ENCODE measurements around the gene PDE4D.
"Not testable (repeated sequence)": the region's sequence is repeated elsewhere in the genome, so short reads cannot be mapped to it uniquely, and the experiment has no call there.

The PDE4D gene

DNA sequence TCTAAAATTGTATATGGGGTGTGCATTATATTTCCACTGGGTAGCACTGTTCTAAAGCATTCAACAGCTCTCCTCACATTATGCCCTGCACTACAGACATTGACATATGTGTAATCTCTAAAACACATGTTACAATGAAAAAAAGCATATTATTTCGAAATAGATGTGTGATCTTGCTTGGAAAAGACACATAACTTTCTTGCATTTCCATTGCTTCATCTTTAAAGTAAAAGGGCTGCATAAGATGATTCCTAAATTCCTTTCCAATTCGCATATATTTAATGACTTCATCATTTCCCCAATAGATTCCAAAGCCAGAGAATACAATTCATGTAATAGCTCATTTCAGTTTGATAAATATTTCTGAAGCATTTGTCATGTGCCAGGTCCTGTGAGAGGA lies 566.9 kb downstream of the PDE4D start:
- DNase-seq (ENCODE audit: low read depth): no peak

DNA sequence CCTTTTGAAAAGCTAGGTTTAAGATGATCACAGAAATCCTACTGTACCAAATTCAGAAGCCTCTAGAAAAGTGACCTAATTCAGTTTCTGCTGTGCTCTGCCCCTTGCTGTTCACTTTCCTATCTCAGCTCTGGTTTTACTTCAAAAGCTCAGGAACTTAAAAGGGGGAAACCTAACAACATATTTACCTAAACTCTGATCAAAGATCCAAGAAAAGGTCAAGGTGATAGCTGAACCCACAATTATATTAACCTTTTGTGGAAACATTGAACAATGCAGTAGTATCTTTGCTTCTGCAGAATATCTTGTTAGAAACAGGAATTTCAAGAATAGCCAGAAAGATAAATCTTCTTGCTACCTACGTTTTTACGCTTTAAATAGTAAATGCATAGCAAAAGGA lies 568.5 kb downstream of the PDE4D start:
- no peak for DNase-seq (ENCODE audit: low read depth)

DNA sequence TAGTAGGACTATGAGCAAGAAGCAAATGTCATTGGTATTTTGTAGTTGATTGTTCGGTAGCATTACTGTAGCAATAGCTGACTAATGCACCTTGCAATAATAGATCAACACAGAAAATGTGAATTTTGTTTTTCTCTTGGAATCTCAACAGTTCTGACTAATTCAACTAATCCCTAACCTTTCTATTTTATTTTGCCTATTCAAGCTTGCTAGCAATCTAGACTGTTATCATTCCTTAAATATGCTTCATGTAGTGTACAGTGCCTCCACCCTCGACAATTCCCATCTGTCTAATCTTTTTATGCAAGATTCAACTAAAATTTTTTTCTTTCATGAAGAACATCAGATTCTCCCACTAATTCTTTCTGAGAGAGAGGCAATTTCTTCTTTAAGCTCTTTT lies 570.6 kb downstream of the PDE4D start:
- no peak for DNase-seq (ENCODE audit: low read depth)

DNA sequence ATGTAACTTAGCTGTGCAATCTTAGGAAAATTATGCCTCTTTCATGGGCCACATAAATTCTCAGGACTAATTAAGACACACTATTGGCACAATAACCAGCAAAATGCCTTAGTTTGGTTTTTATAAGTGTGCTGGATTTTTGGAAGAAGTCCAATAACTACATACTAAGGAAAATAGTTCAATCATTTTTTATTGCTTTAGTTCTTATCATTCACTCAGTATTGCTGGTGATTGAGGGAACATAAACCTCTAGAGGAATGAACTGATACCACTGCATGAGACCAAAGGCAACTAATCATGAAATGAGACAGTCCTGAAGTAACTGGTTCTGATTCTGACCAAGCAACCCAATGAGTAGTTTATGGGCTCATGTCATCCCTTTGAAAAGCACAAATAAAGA lies 571.5 kb downstream of the PDE4D start:
- no peak for DNase-seq (ENCODE audit: low read depth)

DNA sequence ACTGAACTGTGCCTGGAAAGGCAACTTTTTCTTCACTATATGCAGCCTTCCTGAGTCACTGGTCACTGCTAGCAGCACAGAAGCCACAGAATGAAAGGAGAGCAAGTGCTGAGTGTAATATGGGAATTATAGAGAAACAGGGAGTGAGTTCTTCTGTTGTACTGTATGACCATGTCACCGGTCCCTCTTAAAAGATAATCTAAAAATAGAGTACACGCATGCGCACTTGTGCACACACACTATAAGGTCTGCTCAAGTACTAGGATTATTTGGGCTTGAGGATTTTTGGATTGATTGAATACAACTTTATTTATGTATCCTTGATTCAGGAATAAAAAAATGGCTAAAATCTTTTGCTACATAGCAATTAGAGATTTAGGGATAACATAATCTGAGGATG lies 571.9 kb downstream of the PDE4D start:
- no peak for DNase-seq (ENCODE audit: low read depth)

DNA sequence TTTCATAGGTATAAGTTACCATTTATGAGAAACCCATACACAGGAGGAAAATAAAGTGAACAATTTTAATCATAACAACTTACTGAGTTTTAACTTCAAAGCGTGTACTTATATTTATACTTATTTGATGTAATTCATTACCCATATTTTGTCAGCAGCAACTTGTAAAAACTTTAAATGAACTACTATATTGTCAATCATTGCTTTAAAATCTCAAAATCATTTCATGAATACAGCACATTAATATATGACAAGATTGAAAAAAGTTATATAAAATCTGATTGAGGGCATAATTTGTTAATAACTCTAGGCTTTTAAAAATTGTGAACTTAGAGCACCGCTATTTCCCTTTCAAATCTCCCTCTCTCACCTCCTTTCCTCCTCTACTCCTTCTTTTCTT lies 573.1 kb downstream of the PDE4D start:
- no peak for DNase-seq (ENCODE audit: low read depth)

DNA sequence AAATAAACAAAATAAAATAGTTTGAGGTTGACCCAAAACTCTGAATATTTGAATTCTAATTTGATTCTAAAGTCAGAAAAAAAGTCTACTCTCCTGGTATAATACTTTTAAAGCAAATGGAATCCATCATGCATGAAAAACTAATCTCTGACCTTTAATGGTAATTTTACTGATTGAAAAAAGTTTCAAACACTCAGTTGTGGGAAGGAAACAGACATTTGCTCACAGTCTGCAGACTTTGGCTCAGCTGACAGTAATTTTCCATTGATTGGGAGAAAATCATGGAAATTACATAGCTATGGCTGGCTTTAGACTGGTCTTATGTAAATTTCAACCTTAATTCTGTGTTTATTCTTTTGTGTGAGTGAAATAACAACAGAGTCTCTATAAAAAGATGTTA lies 574.3 kb downstream of the PDE4D start:
- DNase-seq (ENCODE audit: low read depth): no peak

DNA sequence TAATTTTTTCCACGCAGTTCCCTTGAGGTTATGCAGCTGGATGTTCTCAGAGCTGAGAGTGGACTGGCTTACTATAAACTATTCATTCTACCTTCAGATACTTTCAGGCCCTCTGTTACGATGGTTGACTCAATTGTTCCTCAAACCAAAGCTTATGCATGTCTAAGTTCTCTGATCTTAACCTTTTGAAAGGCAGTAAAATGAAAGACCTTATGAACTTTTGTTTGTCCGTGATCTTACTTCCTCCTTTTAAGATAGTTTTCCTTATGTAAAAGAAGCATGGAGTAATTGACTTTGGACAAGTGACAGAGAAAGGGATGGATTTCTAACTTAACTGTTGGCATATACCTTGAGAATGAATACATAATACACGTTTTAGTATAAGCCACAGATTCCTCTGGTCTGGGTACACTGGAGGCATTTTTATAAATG lies 575.7 kb downstream of the PDE4D start:
- no peak for DNase-seq (ENCODE audit: low read depth)

DNA sequence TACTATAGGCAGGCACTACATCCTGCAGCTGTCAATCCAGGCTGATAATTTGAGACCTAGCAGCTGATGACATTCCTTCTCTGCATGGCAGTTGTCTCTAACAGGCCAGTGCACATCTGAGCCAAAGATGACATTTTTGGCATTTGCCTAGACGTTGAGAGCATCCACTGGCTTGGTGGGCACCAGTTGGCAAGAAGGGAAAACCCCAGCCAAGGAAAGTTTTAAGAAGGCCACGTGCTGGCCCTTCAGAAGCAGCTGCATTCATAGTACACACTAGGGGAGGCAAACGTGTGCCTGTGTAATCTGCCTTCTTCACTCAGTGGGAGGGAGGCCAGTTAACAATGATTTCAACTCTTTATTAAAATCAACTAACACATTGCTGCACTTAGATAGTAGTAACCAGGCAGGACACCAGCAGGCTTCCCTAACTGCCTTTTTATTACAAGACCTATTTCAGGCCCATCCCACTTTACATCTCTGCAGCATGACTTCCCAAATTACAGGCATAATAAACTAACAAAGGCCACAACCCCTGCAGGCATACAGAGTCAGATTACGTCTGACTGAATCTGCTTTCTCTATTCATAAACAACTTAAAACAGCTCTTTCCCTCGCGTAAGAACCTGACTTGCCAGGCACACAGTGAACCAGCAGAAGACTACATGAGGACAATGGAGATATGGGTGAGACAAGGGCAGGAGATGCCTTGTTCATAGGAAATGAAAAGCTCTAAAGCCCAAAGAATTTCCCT lies 576.3 kb downstream of the PDE4D start:
- DNase-seq (ENCODE audit: low read depth): no peak

DNA sequence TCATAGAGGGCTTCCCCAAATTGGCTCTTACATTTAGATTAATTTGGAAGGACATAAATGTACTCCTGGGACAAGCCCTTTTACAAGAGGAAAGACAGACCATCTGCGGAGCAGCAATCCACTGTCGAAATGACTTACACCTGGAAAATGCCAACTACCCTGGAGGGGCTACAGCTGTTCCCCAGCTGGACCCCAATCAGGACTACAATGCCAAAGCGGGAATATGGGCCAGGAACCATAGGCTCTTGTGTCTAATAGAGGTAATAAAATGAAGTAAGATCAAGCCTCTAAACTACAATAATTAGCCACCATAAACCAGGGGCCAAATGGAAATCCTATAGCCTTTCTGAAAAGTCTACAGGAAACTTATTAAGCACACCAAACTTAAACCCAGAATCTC lies 581.3 kb downstream of the PDE4D start:
- no peak for DNase-seq (ENCODE audit: low read depth)

DNA sequence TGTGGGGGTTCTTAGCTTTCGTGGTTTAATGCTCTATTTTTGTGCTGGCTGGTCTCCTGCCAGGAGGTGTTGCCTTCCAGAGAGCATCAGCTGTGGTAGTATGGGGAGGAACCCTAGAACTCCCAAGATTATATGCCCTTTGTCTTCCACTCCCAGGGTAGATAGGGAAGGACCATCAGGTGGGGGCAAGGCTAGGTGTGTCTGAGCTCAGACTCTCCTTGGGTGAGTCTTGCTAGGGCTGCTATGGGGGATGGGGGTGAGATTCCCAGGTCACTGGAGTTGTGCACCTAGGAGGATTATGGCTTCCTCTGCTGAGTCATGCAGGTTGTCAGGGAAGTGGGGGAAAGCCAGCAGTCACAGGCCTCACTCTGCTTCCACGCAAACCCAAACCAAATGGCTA lies 584.8 kb downstream of the PDE4D start:
- not testable (repeated sequence) for DNase-seq (ENCODE audit: low read depth)

DNA sequence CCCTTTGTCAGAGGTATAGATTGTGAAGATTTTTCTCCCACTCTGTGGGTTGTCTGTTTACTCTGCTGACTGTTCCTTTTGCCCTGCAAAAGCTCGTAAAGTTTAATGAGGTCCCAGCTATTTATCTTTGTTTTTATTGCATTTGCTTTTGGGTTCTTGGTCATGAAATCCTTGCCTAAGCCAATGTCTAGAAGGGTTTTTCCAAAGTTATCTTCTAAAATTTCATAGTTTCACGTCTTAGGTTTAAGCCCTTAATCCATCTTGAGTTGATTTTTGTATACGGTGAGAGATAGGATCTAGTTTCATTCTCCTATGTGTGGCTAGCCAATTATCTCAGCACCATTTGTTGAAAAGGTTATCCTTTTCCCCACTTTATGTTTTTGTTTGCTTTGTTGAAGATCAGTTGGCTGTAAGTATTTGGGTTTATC lies 590.2 kb downstream of the PDE4D start:
- not testable (repeated sequence) for DNase-seq (ENCODE audit: low read depth)

DNA sequence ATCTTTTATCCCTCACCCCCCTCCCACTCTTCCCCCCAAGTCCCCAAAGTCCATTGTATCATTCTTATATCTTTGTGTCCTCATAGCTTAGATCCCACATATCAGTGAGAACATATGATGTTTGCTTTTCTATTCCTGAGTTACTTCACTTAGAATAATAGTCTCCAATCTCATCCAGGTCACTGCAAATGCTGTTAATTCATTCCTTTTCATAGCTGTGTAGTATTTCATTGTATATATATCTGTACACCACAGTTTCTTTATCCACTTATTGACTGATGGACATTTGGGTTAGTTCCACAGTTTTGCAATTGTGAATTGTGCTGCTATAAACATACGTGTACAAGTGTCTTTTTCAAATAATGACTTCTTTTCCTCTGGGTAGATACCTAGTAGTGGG lies 591.0 kb downstream of the PDE4D start:
- DNase-seq (ENCODE audit: low read depth): not testable (repeated sequence)

DNA sequence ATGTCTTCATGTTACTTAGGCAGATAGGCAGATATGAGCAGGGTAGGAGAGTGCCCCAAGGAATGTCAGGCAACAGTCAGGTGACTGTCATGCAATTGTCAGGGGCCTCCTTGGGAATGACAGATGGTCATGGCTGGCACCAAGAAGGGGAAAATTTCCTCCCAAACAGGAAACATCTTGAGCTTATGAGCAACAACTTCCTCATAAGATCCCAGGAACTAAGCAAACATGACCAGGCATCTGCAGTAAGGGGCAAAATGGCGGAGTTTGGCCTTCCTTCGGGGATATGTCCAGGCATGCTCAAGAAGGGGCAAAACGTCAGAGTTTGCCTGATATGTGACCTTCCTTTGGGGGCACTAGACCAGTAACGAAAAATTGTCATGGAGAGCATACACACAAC lies 591.8 kb downstream of the PDE4D start:
- DNase-seq (ENCODE audit: low read depth): no peak

DNA sequence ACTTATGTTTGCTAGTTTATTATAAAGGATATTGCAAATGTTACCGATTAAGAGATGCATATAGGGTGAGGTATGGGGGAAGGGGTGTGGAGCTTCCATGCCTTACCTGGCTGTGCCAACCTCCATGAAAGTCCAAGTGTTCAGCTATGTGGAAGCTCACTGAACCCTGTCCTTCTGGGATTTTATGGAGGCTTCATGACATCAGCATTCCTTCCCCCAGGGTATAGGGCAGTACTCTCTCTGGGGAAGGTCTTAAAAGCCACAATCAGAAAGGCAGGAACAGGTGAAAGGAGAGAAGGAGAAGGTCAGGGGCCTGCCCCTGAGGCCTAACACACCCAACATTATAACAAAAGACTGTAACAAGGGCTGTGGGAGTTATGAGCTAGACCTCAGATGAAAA lies 592.6 kb downstream of the PDE4D start:
- DNase-seq (ENCODE audit: low read depth): no peak

DNA sequence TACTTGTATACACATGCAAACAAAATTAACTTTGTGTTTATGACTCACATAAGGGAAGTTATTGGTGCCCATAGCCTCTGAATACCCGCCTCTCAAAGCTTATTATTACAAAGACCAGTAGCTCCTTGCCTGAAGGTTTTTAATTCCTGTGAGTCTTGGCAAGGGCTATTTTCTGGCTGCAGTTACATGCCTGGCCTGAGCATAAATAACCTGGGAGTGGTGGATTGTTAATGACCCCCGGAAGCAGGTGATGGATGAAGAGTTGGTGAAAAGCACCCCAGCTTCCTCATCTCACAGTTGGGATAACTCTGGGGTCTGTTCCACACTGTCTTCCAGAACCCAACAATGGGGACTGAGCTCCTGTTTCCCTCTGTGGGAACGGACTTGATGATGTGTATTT lies 594.5 kb downstream of the PDE4D start:
- no peak for DNase-seq (ENCODE audit: low read depth)

DNA sequence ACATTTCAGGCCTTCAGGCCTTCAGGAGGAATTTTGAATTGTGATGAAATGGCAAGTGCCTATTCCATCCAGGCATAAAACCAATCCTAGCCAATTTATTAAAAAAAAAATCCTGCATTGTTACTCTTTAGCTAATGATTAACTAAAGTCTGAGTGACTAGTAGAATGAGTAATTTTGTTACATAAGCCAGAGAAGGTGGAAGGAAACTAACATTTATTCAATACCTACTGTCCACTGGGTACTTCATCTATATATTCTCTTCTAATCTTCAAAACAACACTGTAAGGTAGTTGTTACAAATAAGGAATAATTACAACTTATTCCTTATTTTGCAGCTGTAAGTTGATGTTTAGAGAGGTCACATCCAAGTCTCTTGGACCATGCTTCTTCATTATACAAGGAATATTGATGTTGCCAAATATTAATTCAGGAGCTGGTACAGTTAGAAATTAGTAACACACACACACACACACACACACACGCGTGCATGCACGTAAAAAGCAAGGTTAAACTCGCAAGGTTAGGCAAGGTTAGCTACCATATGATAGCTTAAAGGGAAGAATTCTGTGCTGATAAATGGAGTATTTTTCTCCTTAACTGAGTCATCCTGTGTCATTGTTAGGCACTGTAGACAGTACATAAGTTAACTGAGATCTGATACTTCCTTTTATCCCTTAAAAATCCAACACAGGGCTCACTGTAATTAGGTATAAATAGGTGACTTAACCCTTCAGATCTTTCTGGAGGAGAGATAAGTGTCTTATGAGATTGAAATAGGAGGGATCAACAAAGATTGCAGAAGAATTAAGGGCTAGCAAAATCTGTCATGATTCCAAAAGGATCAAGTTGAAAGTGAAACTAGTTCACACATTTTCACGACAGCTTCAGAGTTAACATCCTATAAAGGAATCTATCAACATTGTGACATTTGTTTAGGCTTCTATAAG lies 596.9 kb downstream of the PDE4D start:
- no peak for DNase-seq (ENCODE audit: low read depth)

DNA sequence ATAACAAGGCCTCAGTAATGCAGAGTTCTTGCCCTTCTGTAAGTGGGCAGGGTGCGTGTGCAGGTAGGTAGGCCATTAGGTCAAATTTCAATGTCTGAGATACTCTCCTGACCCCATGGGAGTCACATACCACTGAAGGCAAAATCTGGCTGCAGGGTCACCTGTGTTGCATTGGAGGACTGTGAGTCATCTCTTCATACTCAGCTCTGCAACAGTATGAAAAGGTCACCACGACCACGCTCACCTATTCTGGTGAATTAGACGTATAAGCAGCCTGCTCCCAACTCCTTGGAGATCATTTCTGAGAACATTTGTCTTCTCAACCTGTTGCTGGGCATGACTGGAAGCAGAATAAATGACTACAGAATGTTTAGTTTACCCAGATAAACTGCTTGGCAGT lies 599.8 kb downstream of the PDE4D start:
- no peak for DNase-seq (ENCODE audit: low read depth)

DNA sequence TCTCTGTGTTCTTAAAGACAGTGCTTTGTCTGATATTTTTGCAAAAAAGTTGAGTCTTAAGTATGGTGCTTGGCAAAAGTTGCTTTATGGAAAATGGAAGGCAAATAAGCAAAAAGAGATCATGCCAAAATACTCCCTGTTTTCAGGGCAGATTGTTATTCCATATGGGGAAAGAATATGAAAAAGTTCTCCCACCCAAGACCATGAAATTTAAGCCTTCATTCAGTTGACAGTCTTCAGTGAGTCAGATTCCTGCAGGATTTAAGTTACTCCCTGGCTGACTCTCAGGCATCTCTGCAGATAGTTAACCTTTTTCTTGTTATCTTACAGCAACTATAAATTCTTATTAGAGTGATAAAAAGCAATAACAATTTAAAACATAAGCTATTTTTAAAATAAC lies 601.6 kb downstream of the PDE4D start:
- no peak for DNase-seq (ENCODE audit: low read depth)

DNA sequence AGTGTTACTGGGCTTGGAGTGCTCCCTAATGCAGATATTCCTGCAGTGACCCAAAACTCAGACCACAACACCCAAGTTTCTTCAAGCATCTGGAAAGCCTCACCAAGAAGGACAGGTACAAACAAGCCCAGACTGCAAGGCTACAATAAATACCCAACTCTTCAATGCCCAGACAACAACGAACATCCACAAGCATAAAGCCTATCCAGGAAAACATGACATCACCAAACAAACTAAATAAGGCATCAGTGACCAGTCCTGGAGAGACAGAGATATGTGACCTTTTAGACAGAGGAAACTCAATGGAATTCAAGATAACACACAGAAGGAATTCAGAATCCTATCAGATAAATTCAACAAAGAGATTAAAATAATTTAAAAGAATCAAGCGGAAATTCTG lies 605.6 kb downstream of the PDE4D start:
- DNase-seq (ENCODE audit: low read depth): no peak

DNA sequence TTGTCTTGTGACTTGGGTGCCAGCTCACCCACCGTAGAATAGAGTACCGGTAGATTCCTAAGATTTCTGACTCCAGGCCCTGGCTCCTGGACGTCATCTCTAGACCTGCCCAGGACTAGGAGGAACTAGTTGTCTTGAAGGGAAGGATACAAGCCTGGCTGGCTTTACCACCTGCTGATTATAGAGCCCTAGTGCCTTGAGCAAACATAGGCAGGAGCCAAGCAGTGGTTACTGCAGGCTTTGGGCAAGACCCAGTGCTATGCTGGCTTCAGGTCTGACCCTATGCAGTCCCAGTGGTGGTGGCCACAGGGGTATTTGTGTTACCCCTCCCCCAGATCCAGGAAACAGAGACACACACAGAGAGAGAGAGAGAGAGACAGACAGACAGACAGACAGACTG lies 606.2 kb downstream of the PDE4D start:
- DNase-seq (ENCODE audit: low read depth): no peak

DNA sequence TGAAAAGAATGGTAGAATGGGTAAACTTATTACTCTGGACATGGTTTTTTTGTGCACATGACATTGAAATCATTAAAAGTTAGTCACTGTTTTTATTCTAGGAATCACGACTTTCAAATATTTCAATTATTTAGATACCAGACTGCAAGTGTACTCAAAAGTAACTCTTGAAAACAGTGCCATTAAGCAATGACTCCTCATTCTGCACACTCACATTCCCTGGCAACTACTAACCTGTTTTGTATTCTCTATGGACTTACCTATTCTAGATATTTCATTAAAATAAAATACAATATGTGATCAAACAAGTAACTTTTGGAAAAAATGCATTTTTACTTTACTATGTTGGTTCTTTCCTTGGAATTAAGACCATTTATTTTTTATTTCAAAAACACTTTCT lies 607.0 kb downstream of the PDE4D start:
- no peak for DNase-seq (ENCODE audit: low read depth)

DNA sequence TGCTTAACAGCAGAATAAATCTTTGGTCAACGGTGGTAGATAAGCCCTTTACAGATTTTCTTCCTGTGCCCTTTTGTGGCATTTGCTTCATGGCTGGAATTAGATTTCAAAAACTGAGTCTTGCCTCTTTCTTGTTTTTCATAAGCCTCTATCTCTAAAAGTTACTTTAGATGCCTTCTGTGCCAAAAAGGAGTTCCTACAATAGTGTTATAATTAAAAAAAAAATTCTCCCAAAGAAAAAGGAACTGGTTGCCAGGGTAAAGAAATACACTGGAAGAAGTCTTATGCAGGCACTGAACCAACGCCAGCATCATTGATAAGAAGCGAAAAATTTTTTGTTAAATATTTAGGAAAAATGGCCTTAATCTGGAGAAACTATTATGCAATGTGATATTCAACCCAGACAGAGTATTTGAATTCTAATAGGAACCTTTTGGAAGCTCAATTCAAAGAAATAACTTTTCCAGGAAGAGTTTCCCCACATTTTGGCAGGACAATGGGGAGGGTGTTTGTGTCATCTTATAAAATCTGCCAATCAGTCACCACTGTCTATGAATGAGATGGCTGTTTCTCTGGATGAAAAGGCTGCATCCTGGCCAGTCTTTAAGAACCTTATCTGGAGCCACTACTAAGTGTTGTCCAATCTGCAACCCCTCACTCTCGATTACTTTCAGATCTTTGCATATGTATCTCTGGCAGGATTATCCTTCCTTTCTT lies 608.1 kb downstream of the PDE4D start:
- no peak for DNase-seq (ENCODE audit: low read depth)
